ENCODE measurements around the gene MLXIP.
"Not testable (repeated sequence)": the region's sequence is repeated elsewhere in the genome, so short reads cannot be mapped to it uniquely, and the experiment has no call there.

MLXIP gene

DNA sequence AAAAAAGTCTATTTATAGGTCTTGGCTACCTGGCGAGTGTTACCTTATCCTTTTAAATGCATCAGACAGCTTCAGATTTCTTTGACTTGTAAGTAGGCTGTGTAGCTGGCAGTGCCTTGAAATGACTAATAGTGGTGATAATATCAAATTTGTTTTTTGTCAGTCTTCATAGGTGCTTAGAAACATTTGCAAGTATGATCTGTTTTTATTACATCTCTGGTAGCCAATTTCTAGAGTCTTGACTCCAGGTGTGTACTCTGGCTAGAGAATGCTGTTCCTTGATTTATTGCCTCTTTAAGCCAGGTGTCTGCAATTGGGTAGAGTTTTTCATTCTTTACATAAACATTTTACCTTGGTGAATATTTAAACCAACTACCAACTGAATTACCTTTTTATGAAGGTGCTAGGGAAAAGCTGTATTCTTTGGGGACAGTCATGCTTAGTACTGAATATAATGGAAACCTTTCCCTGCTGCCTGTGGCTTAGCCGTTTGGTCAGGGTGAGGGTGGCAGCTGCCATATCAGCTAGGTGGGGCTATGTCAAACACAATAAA lies 32.6 kb downstream of the MLXIP start:
- no peak overlapping the region for H3K4me3 Mint-ChIP-seq
- H3K9me3 Mint-ChIP-seq = no peaks in the 10 kb centered on the region
- H3K27ac Mint-ChIP-seq = no peak overlapping the region
- H3K4me1 Mint-ChIP-seq = peaks cover 64% of the 10 kb centered on the region
- H3K27me3 Mint-ChIP-seq = no peaks in the 10 kb centered on the region
- DNase-seq (no peak), ATAC-seq (no peak)
- peaks cover 9% of the 10 kb centered on the region for H3K36me3 Mint-ChIP-seq (ENCODE audit: low read depth)

- Mint-ChIP-seq H3K4me1 (peaks cover 33% of the 10 kb centered on the region), H3K27me3 (no peaks in the 10 kb centered on the region), H3K36me3 (ENCODE audit: low read depth) (peaks cover 6% of the 10 kb centered on the region), H3K9me3 (no peaks in the 10 kb centered on the region), H3K4me3 (no peak overlapping the region), H3K27ac (no peak overlapping the region)
- DNase-seq (no peak), ATAC-seq (no peak)
These were observed 38.4 kb downstream of the MLXIP start for GRCh38 chr12:122116707-122117535.

DNA sequence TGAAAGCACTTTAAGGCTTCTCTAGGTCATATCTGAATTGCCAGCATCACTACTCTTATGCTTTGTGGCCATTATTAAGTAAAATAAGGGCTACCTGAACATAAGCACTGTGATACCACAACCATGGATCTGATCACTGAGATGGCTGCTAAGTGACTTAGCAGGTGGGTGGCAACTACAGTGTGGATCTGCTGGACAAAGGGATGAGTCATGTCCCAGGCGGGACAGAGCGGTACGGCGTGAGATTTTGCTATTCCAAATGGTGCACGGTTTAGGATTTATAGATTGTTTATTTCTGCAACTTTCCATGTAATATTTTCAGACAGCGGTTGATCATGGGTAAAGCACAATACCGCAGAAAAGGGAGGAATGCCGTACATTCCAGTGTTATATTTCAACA lies 39.4 kb downstream of the MLXIP start:
- Mint-ChIP-seq H3K4me3 (no peak overlapping the region), H3K27me3 (no peaks in the 10 kb centered on the region), H3K27ac (no peak overlapping the region), H3K36me3 (ENCODE audit: low read depth) (peaks cover 6% of the 10 kb centered on the region), H3K4me1 (peaks cover 37% of the 10 kb centered on the region), H3K9me3 (no peaks in the 10 kb centered on the region)
- ATAC-seq (no peak), DNase-seq (no peak)

DNA sequence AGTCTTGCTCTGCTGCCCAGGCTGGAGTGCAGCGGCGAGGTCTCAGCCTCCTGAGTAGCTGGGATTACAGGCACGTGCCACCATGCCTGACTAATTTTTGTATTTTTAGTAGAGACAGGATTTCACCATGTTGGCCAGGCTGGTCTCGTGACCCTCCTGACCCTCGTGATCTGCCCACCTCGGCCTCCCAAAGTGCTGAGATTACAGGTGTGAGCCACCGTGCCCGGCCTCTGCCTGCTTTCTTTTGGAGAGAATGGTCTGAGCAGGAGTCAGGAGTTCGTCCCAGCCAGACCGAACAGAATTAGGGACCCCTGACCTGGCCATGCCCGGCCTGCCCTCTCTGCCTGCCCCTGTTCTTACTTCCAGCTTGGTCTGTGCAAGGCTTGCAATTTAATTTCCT lies 42.8 kb downstream of the MLXIP start:
- not testable (repeated sequence) for ATAC-seq; H3K27me3 Mint-ChIP-seq; DNase-seq; H3K36me3 Mint-ChIP-seq (ENCODE audit: low read depth); H3K4me3 Mint-ChIP-seq; H3K9me3 Mint-ChIP-seq
- peak overlapping the region; percentile 57 for H3K27ac Mint-ChIP-seq
- peaks cover 49% of the 10 kb centered on the region for H3K4me1 Mint-ChIP-seq

DNA sequence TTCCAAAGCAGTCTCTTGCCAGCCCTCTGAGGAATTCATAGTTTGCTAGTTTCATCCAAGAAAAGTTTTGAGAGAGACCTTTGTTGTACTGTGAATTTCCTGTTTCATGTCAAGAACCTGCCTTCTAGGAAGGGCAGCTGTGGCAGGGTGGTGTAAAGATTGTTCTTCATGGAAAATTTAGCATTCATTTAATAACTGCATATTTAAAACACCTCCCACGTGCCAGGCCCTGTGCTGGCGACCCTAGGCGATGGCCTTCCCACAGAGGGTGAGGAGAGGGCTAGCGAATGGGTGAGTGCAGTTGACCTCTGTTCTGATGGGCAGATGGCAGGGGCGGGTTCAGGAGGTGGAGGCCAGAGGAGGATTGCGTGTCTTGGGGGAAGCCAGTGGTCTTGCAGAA lies 43.2 kb downstream of the MLXIP start:
- Mint-ChIP-seq H3K27me3 (no peaks in the 10 kb centered on the region), H3K9me3 (no peaks in the 10 kb centered on the region), H3K27ac (peak overlapping the region; percentile 57), H3K4me3 (no peak overlapping the region), H3K36me3 (ENCODE audit: low read depth) (peaks cover 8% of the 10 kb centered on the region), H3K4me1 (peaks cover 51% of the 10 kb centered on the region)
- ATAC-seq = peak; percentile 11
- no peak for DNase-seq

- DNase-seq = peak; percentile 77
- Mint-ChIP-seq H3K9me3 (no peaks in the 10 kb centered on the region), H3K27me3 (no peaks in the 10 kb centered on the region), H3K4me1 (peaks cover 48% of the 10 kb centered on the region), H3K36me3 (ENCODE audit: low read depth) (peaks cover 3% of the 10 kb centered on the region), H3K27ac (peak overlapping the region; percentile 68), H3K4me3 (peak overlapping the region; percentile 46)
- peak; percentile 47 for ATAC-seq
These were observed 44.6 kb downstream of the MLXIP start for GRCh38 chr12:122123051-122123760.

GRCh38 chr12:122123761-122124145 lies 45.2 kb downstream of the MLXIP start:
- Mint-ChIP-seq H3K27ac (no peak overlapping the region), H3K36me3 (ENCODE audit: low read depth) (peaks cover 5% of the 10 kb centered on the region), H3K4me3 (no peak overlapping the region), H3K4me1 (peaks cover 48% of the 10 kb centered on the region), H3K27me3 (no peaks in the 10 kb centered on the region), H3K9me3 (no peaks in the 10 kb centered on the region)
- ATAC-seq (no peak), DNase-seq (no peak)

GRCh38 chr12:122124370-122124769 lies 45.8 kb downstream of the MLXIP start:
- Mint-ChIP-seq H3K9me3 (no peaks in the 10 kb centered on the region), H3K27ac (no peak overlapping the region), H3K27me3 (no peaks in the 10 kb centered on the region), H3K4me3 (no peak overlapping the region), H3K36me3 (ENCODE audit: low read depth) (peaks cover 8% of the 10 kb centered on the region), H3K4me1 (peaks cover 48% of the 10 kb centered on the region)
- ATAC-seq = no peak
- DNase-seq = no peak

GRCh38 chr12:122125452-122126341 lies 47.1 kb downstream of the MLXIP start:
- peak; percentile 9 for ATAC-seq
- H3K27ac Mint-ChIP-seq = peak overlapping the region; percentile 40

DNA sequence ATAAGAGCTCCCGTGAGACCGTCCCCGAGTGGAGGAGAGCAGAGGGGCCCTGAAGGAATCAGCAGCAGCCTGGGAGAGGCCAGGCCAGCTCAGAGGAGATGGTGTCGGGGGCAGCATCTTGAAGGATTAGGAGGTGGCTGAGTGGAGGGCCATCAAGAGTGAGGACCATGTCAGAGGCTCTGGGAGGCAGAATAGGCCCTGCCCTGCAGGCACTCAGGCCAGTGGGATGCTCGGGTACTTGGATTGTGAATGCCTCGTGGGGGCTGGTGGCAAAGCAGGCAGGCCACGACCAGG lies 47.7 kb downstream of the MLXIP start:
- Mint-ChIP-seq H3K4me1 (peaks cover 37% of the 10 kb centered on the region), H3K27me3 (no peaks in the 10 kb centered on the region), H3K27ac (no peak overlapping the region), H3K36me3 (ENCODE audit: low read depth) (peaks cover 15% of the 10 kb centered on the region), H3K9me3 (no peaks in the 10 kb centered on the region), H3K4me3 (no peak overlapping the region)
- ATAC-seq (no peak), DNase-seq (no peak)

More at GRCh38 chr12:122125452-122126341, 47.1 kb downstream of the MLXIP start:
- no peaks in the 10 kb centered on the region for H3K9me3 Mint-ChIP-seq
- H3K27me3 Mint-ChIP-seq = no peaks in the 10 kb centered on the region
- H3K4me3 Mint-ChIP-seq = no peak overlapping the region
- H3K4me1 Mint-ChIP-seq = peaks cover 43% of the 10 kb centered on the region
- no peak for DNase-seq
- H3K36me3 Mint-ChIP-seq (ENCODE audit: low read depth) = peaks cover 12% of the 10 kb centered on the region

DNA sequence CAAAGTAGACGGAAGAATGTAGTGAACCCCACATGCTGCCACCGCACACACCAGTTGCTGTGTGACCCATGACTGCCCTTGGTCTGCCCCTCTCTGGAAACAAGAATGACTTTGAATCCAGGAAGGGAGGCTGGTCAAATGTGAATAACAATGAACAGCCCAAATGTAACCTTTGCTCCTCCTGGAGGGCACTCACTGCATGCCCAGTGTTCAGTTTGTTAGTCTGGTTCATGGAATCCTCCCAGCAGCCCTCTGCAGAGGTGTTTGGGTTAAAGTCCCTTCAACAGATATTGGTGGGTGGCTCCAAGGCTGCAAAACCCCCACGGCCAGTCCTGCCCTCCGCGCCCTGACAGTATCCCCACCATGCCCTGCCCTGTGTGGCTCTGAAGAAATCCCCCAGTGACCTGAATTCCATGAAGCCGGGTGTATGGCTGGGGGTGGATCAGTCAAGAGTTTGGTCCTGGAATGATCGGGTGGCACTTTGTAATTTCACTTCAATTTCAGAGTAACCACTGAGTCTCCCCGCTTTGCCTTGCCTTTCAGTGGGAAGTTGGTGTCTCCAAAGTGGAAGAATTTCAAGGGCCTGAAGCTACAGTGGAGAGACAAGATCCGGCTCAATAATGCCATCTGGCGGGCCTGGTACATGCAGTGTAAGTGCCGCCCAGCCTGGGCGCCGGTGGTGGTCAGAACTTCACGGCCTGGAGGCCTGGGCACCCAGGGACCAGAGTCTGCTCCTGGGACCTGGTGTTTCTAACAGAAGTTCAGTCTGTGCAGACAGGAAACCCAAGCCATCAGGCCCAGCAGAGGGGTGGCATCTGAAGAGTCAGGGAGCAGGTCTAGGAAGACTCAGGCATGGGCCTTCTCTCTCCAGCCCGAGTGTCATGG lies 48.4 kb downstream of the MLXIP start:
- Mint-ChIP-seq H3K27me3 (no peaks in the 10 kb centered on the region), H3K4me1 (peaks cover 30% of the 10 kb centered on the region), H3K36me3 (ENCODE audit: low read depth) (peaks cover 15% of the 10 kb centered on the region), H3K9me3 (no peaks in the 10 kb centered on the region), H3K27ac (peak overlapping the region; percentile 59), H3K4me3 (no peak overlapping the region)
- DNase-seq (no peak), ATAC-seq (no peak)

DNA sequence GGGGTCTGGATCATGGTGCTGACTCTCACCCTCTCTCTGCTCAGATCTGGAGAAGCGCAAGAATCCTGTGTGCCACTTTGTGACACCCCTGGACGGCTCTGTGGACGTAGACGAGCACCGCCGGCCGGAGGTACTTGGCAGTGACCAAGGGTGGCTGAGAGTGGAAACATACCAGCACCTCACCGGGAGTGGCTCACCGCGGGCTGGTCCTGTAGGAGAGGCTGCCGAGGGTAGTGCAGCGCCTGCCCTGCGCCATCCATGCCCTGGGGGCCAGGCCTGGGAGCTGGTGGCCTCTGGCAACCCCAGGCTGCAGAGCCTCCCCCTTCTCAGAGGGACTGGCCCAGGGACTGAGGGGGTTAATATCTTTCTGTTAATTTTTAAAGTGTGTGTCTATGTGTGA lies 49.3 kb downstream of the MLXIP start:
- no peak for DNase-seq
- no peak overlapping the region for H3K4me3 Mint-ChIP-seq
- peaks cover 22% of the 10 kb centered on the region for H3K4me1 Mint-ChIP-seq
- H3K27me3 Mint-ChIP-seq = no peaks in the 10 kb centered on the region
- H3K36me3 Mint-ChIP-seq (ENCODE audit: low read depth) = peaks cover 17% of the 10 kb centered on the region
- H3K9me3 Mint-ChIP-seq = no peaks in the 10 kb centered on the region
- no peak for ATAC-seq
- no peak overlapping the region for H3K27ac Mint-ChIP-seq

DNA sequence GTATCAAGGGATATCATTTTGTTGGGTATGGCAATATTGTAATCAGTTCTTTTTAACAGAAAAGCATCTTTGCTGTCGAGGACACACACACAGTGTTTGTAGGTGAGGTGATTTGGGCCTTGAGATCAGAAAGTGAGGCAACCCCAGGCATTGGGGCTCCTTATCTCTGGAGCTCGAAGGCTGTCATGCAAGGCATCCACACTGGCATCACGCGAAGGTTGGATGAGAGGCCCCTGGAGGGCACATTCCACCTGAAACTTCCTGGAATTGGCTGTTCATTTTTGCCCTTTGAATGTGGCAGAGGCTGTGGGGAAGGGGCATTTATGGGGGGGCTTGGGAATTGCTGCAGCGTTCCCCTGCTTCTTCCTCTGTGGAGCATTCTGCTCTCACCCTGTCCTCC lies 49.9 kb downstream of the MLXIP start:
- peaks cover 16% of the 10 kb centered on the region for H3K4me1 Mint-ChIP-seq
- peaks cover 18% of the 10 kb centered on the region for H3K36me3 Mint-ChIP-seq (ENCODE audit: low read depth)
- H3K27ac Mint-ChIP-seq = no peak overlapping the region
- H3K4me3 Mint-ChIP-seq = no peak overlapping the region
- H3K9me3 Mint-ChIP-seq = no peaks in the 10 kb centered on the region
- DNase-seq = no peak
- ATAC-seq = no peak
- no peaks in the 10 kb centered on the region for H3K27me3 Mint-ChIP-seq

GRCh38 chr12:122129131-122129530 lies 50.6 kb downstream of the MLXIP start:
- H3K27ac Mint-ChIP-seq = no peak overlapping the region
- DNase-seq = no peak

More at GRCh38 chr12:122129131-122129530, 50.6 kb downstream of the MLXIP start:
- Mint-ChIP-seq H3K27me3 (no peaks in the 10 kb centered on the region), H3K4me3 (no peak overlapping the region), H3K4me1 (peaks cover 13% of the 10 kb centered on the region), H3K36me3 (ENCODE audit: low read depth) (peaks cover 18% of the 10 kb centered on the region), H3K9me3 (no peaks in the 10 kb centered on the region)
- ATAC-seq = no peak

Measured in activated naive CD8-positive, alpha-beta T cell treated with anti-CD3 and anti-CD28 coated beads, Interleukin-2, amount 50 U/mL, for 24 hours (primary cell).